IPS-11a (cell line): ENCODE results near the gene EZH1.
A peak's percentile ranks its signal among the peaks of the same experiment; 100 is the strongest.
"Not testable (repeated sequence)": the region's sequence is repeated elsewhere in the genome, so short reads cannot be mapped to it uniquely, and the experiment has no call there.

Experiments used
- H3K4me3 ChIP-seq: one replicate; pipeline ENCODE4 v1.5.1; 2013; ENCODE audit warnings: low read depth, low read length, control low read depth

EZH1 gene

DNA sequence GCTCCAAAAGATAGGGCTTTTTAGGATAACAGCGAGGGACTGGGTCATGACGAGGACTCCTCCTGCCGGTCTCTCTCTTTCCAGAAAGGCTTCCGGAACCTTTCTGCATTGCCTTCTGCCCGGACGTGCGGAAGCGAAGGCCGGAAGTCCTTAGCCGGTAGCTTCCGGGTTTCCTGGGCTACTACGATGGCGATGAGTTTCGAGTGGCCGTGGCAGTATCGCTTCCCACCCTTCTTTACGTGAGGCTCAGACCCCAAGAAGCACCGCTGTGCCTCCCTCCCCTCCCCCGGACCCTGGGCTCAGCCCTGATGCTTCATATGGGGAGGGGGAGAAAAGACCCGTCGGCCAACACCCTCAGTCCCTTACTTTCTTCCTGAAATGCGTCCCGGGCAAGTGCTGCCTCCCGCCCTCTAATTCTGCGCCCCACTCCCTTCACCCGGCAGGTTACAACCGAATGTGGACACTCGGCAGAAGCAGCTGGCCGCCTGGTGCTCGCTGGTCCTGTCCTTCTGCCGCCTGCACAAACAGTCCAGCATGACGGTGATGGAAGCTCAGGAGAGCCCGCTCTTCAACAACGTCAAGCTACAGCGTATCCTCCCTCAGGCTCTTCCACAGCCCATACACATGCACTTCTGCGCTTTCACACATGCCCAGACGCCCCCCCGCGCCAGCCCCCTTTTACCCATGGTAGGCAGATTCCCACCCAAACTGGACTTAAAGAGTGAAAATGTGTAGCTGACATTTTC lies 28.6 kb upstream of the EZH1 start, which contains the start of gene VPS25:
Gene VPS25, plus strand, starts transcription at position 160 of the 746 bp plus-strand sequence. Its CDS starts 27 bp downstream, at position 187.
- H3K4me3 ChIP-seq = peak within 1 kb of the TSS; percentile 98

DNA sequence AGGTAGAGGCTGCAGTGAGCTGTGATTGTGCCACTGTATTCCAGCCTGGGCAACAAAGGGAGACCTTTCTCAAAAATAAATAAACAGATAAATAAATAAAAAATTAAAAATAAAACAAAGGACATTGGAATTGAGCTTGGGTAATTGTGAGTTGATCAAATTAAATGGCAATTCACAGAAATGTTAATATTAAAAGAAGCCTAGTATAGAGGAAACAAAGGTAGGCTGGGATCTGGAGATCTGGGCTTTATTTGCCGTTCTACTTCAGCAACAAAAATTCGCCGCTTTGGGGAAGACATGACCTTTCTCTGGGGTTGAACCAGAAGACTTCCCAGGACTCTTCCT lies 28.1 kb upstream of the EZH1 start:
- peak overlapping the region; percentile 98 for H3K4me3 ChIP-seq

- H3K4me3 ChIP-seq = not testable (repeated sequence)
Measured at GRCh38 chr17:42769964-42770363, 25.1 kb upstream of the EZH1 start.

DNA sequence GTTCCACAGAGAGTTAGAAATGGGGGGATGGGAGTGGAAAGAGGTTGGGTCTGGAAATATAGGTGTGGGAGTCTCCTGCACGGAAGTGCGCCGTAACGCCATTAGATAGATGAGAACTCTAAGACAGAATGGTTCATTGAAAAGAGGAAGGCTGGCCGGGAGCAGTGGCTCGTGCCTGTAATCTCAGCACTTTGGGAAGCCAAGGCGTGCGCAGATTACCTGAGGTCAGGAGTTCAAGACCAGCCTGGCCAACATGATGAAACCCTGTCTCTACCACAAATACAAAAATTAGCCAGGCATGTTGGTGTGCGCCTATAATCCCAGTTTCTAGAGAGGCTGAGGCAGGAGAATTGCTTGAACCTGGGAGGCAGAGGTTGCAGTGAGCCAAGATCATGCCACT lies 23.2 kb upstream of the EZH1 start:
- H3K4me3 ChIP-seq = not testable (repeated sequence)

- no peak overlapping the region for H3K4me3 ChIP-seq
Measured at GRCh38 chr17:42767512-42767911, 22.7 kb upstream of the EZH1 start.

- no peak overlapping the region for H3K4me3 ChIP-seq
Measured at GRCh38 chr17:42766124-42766523, 21.3 kb upstream of the EZH1 start.

GRCh38 chr17:42761638-42762037 lies 16.8 kb upstream of the EZH1 start:
- no peak overlapping the region for H3K4me3 ChIP-seq

GRCh38 chr17:42760652-42761581 lies 16.1 kb upstream of the EZH1 start, which contains the start of gene RAMP2:
Gene RAMP2 (plus strand): TSS chr17:42761227. CDS start chr17:42761262, 35 bp downstream.
- peak within 1 kb of the TSS; percentile 41 for H3K4me3 ChIP-seq

- H3K4me3 ChIP-seq = peak overlapping the region; percentile 41
Measured at GRCh38 chr17:42759982-42760651, 15.3 kb upstream of the EZH1 start.

- H3K4me3 ChIP-seq = no peak overlapping the region
Measured at GRCh38 chr17:42754782-42755181, 9.9 kb upstream of the EZH1 start.

- no peak overlapping the region for H3K4me3 ChIP-seq
Measured at GRCh38 chr17:42751628-42752027, 6.8 kb upstream of the EZH1 start.

DNA sequence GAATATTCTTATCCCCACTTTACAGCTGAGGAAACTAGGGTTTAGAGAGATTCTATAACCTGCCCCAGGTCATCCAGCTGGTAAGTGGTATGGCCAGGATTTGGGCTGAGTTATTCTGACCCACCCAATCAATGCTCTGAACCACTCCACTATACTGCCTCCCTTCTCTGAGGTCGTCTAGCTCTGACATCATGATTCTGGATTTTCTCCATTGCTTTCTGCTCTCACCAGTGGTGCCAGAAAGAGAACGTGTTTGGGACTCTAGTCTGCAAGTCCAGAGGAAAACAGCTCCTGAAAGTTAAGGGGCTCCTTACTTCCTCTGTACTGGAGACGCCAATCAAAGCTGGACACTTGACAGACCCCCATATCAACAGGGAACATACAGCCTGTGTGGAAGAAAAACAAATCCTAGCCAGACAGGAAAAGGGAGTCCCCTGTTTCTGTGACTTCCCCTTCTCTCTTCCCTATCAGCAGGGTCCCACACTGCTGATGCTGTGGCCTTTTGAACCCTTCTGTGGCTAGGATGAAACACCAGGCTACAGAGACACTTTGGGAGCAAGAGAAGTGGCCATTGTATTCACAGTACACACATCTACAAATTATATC lies 6.0 kb upstream of the EZH1 start:
- no peak overlapping the region for H3K4me3 ChIP-seq

GRCh38 chr17:42748908-42749798 lies 4.3 kb upstream of the EZH1 start:
- no peak overlapping the region for H3K4me3 ChIP-seq

- no peak overlapping the region for H3K4me3 ChIP-seq
Measured at GRCh38 chr17:42748202-42748907, 3.5 kb upstream of the EZH1 start.

GRCh38 chr17:42744283-42744805 lies 496 bp downstream of the EZH1 start:
- peak overlapping the region; percentile 58 for H3K4me3 ChIP-seq

GRCh38 chr17:42743595-42744282 lies 1.1 kb downstream of the EZH1 start:
- peak overlapping the region; percentile 58 for H3K4me3 ChIP-seq

DNA sequence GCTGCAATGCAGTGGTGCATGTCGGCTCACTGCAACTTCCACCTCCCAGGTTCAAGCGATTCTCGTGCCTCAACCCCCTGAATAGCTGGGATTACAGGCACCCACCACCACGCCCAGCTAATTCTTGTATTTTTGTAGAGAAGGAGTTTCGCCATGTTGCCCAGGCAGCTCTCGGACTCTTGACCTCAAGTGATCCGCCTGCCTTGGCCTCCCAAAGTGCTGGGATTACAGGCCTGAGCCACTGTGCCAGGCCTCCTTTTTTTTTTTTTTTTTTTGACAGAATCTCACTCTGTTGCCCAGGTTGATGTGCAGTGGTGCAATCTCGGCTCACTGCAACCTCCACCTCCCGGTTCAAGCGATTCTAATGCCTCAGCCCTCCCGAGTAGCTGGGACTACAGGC lies 1.9 kb downstream of the EZH1 start:
- H3K4me3 ChIP-seq = not testable (repeated sequence)

- no peak overlapping the region for H3K4me3 ChIP-seq
Measured at GRCh38 chr17:42740699-42741098, 4.1 kb downstream of the EZH1 start.
